Measurements from ENCODE around the gene TP53TG5.

The TP53TG5 gene

GRCh38 chr20:45405571-45406259 lies 27.6 kb upstream of the TP53TG5 start:
- DNase-seq, result peak; percentile 2

GRCh38 chr20:45404438-45404837 lies 26.3 kb upstream of the TP53TG5 start:
- no peak for DNase-seq

- DNase-seq, result no peak
Observed at GRCh38 chr20:45402946-45403345, 24.8 kb upstream of the TP53TG5 start.

- DNase-seq, result no peak
Observed at GRCh38 chr20:45400346-45401031, 22.4 kb upstream of the TP53TG5 start.

GRCh38 chr20:45399018-45399417 lies 20.9 kb upstream of the TP53TG5 start:
- no peak for DNase-seq

- no peak for DNase-seq
Observed at GRCh38 chr20:45395114-45395415, 16.9 kb upstream of the TP53TG5 start.

GRCh38 chr20:45394221-45395113 lies 16.3 kb upstream of the TP53TG5 start:
- no peak for DNase-seq

GRCh38 chr20:45392733-45393132 lies 14.6 kb upstream of the TP53TG5 start:
- no peak for DNase-seq

- no peak for DNase-seq
Observed at GRCh38 chr20:45391559-45391958, 13.4 kb upstream of the TP53TG5 start.

- no peak for DNase-seq
Observed at GRCh38 chr20:45390931-45391330, 12.8 kb upstream of the TP53TG5 start.

- no peak for DNase-seq
Observed at GRCh38 chr20:45387274-45387673, 9.1 kb upstream of the TP53TG5 start.

GRCh38 chr20:45377269-45377668 lies 856 bp downstream of the TP53TG5 start:
- DNase-seq, result no peak

GRCh38 chr20:45374966-45375365 lies 3.2 kb downstream of the TP53TG5 start:
- DNase-seq, result no peak

GRCh38 chr20:45374101-45374467 lies 4.0 kb downstream of the TP53TG5 start:
- no peak for DNase-seq

- peak; percentile 90 for DNase-seq
Observed at GRCh38 chr20:45373353-45374100, 4.6 kb downstream of the TP53TG5 start.

GRCh38 chr20:45372646-45373352 lies 5.3 kb downstream of the TP53TG5 start:
- no peak for DNase-seq

GRCh38 chr20:45372241-45372640 lies 5.9 kb downstream of the TP53TG5 start:
- no peak for DNase-seq

GRCh38 chr20:45370571-45371160 lies 7.5 kb downstream of the TP53TG5 start:
- DNase-seq, result no peak

- DNase-seq, result peak; percentile 58
Observed at GRCh38 chr20:45368221-45368980, 9.7 kb downstream of the TP53TG5 start.

GRCh38 chr20:45367126-45367525 lies 11.0 kb downstream of the TP53TG5 start:
- DNase-seq, result no peak

GRCh38 chr20:45366631-45367030 lies 11.5 kb downstream of the TP53TG5 start:
- DNase-seq, result no peak
